NOMO-1 treated with dmso at 0.1 percent for 144 hours (cell line): ENCODE results near the gene ZNF500.
"Not testable (repeated sequence)": the region's sequence is repeated elsewhere in the genome, so short reads cannot be mapped to it uniquely, and the experiment has no call there.

ENCODE experiments used
- DNase-seq: peaks from one replicate; lab custom pipeline; 2025; ENCODE audit not compliant: unreplicated experiment; lab: John Stamatoyannopoulos, UW

ZNF500 gene

DNA sequence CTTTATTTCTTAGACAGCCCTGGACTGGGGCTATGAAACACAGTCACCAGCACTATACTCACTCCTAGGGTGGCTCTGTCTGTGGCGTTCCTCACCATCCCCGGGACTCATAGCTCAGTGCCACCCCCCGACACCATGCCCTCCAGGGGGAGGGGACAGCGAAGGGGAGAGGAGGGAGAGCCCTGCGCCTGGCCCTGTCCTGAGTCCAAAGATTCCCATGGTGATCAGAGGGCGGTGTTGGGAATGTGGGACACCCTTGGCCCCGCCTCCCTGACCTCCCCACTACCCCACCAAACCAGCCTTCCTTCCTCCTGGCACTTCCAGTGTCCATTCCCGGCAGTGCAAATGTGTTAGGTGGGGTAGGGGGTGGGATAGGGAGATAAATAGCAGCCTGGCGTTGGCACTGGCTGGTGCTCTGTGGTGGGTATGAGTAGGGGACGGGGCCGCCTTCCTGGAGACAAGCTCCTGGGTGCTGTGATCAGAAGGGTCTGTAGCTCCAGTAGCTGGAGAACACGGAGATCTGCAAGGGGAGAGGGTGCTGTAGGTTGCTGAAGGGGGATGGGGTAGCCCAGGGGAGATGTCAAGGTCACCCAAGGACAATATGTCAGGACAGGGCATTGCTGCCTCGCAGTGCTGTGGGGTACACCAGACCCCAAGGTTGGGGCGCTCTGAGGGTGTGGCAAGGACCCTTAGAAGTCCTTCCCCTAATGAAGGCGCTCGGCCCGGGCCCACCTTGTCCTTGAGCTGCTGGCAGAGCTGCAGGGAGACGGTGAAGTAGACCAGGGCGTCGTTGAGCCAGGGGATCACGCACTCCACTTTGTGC, 30.2 kb upstream of the ZNF500 start:
- no peak for DNase-seq

DNA sequence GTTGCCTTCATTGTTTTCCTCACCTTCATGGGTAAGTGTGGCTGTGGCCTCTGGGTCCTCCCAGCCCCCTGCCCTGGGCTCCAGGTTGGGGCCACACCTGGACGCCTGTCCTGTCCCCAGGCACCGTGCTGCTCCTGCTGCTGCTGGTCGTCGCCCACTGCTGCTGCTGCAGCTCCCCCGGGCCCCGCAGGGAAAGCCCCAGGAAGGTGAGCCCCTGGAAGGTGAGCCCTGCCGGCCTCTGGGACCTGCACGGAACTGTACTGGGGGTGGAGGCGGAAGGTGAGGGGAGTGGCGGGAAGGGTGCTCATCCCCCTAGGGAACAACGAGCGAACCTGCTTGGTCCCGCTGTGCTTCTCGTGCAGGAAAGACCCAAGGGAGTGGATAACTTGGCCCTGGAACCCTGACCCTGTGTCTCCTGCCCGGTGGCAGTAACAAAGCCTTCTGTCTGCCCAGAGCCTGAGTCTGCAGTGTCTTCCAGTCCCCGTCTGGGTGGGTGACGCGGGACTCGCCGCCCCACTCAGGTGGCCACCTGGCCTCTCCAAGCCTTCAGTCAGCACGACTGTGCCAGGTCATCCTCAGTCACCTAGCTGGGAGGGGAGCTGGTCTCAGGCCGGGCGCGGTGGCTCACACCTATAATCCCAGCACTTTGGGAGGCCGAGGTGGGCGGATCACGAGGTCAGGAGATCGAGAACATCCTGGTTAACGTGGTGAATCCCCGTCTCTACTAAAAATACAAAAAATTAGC, 29.0 kb upstream of the ZNF500 start:
- DNase-seq: no peak

DNA sequence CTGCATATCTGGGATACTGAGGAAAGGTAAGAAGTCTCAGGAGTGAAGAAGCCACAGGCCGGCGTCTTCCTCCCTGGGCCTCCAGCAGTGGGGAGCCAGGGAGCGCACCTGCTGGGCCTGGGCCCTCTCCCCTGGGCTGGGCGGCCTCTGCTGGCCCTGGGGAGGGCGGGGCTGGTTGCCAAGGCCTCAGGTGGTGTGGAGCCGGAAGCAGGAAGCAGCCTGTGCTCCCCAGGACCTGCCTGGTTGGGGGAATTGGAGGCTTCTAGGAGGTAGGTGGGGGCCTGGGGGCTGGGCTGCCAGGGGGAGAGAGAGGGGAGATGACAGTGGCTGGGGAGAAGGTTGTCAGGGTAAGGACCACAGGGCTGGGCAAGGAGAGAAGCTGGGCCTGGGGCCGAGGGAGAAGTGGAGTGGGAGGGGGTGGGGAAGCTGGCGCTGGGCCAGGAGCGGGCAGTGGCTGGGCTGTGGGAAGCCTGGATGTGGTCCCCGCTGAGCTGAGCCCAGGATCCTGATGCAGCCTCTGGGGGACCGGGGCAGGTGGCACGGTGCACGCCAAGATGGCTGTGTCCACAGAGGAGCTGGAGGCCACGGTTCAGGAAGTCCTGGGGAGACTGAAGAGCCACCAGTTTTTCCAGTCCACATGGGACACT, 28.3 kb upstream of the ZNF500 start, which contains the start of gene SMIM22:
TSS of gene SMIM22 (plus strand) at position 189 of the 647 bp plus-strand sequence. CDS start at position 555, 366 bp downstream.
- DNase-seq: no peak

DNA sequence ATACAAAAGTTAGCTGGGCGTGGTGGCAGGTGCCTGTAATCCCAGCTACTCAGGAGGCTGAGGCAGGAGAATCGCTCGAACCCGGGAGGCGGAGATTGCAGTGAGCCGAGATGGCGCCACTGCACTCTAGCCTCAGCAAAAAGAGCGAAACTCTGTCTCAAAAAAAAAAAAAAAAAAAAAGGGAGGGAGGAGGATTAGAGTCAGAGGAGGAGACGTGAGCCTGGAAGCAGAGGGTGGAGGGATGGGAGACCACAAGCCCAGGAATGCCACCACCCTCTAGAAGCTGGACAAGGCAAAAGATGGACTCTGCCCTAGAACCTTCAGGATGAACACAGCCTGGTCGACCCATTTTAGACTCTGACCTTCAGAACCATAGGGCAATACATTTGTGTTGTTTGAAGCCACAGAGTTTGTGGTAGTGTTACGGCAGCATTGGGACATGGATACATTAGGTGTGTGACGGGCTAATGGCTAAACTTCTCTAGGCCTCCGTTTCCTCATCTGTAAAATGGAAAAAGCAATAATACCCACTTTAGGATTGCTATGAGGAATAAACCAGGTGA, 26.1 kb upstream of the ZNF500 start:
- no peak for DNase-seq

DNA sequence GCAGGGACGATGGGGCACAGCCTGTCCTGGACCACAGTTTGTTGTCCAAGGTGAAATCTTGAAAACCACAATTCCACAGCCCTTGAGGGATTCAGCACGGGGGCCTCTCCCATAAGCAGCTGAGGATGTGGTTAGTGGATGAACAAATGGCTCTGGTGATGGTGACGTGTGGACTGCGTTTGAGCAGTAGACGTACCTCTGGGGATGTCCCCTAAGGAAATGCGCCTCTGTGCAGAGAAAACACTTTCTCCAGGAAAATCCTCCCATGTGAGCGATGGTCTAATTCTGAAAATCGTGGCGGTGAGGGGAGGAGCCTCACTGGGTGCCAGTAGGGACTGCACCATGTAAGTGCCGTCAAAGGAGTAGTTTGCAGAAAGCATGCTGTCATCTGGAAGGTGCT, 23.9 kb upstream of the ZNF500 start:
- no peak for DNase-seq

DNA sequence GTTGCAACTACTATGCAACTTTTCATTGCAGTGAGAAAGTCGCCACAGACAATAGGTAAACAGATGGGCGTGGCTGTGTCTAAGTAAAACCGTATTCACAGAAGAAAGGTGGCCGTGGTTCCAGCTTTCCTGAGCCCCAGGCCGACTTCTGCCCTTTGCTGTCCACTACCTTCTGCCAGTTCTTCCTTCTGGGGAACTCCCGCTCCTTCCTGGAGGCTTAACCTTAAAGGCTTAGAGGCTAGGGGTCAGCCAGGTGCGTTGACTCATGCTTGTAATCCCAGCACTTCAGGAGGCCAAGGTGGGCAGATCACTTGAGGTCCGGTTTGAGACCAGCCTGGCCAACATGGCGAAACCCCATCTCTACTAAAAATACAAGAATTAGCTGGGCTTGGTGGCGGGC, 23.3 kb upstream of the ZNF500 start:
- no peak for DNase-seq

DNA sequence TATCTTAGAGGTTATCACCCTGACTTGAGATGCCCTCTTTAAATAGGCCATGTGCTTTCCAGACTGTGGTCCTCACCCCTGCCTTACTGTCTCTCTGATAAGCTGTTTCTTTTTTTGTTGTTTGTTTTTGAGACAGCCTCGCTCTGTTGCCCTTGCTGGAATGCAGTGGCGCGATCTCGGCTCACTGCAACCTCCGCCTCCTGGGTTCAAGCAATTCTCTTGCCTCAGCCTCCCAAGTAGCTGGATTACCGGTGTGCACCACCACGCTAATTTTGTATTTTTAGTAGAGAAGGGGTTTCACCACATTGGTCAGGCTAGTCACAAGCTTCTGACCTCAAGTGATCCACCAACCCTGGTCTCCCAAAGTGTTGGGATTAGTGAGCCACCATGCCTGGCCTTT, 21.9 kb upstream of the ZNF500 start:
- DNase-seq: no peak

DNA sequence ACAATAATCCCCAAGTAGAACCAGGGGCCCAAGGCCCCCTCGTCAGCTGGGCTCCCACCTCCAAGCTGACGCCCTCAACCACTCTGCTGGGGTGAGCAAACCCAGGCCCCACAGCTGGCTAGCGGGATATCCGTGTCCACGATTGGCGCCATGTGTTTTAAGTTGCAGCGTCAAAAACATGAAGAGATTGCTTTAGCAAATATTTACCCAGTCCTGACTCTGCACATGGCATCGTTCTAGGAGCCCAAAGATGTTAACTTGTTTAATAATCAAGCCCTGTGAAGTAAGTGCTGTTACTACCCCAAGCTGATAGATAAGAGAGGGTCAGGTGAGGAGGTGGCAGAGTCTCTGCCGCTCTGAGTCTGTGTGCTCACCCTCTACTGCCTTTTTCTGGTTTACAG, 21.5 kb upstream of the ZNF500 start:
- no peak for DNase-seq

DNA sequence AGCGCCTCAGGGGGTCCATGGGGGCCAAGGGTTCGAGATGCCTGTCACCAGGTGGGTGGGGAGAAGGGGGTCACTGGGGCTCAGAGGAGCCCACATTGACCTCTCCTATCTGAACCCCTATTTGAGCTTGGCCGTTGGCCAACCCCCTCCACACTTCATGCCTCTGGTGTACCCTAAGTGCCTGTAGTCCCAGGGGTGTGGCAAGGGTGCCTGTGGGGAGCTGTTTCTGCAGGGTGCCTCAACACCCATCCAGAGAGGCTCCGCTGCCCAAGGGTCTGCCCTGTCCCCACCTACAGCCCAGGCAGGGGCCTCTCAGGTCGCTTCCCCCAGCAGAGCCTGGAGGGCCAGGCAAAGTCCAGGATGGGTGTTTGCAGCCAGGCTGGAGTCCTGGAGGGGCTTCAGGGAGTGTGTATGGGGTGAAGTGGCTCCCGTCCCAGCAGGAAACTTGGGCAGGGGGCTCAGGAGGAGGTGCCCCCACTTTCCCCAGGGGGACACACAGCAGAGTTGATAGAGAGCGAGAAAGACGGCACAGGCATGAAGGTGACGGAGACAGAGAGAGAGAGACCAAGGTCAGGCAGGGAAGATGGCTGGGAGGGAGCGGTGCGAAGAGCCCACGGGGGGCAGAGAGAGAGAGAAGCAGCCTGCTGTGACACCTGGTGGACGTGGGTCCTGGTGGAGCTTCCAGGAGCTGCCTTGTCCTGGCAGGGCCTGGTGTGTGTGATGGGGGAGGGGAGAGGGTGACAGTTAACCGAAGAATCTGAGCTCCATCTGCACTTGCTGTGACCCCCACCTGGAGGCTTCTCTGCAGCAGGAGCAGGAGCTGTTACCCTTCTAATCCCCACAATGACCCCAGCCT, 20.9 kb upstream of the ZNF500 start, which contains the start of gene SEPTIN12:
TSS of gene SEPTIN12 (minus strand) at position 719 of the 856 bp plus-strand sequence. CDS start at position 19, 700 bp downstream.
- DNase-seq: no peak

DNA sequence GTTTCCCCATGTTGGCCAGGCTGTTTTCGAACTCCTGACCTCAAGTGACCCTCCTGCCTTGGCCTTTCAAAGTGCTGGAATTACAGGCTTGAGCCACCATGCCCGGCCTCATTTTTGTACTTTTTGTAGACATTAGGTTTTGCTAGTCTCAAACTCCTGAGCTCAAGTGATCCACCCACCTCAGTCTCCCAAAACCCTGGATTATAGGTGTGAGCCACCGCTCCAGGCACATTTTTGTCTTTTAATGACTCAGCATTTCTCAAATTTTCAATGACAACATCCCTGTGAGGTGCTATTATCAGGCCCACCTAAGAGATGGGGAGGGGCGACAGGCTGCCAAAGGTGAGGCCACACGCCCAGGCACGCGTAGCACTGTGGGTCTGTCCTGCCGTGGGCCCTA, 20.1 kb upstream of the ZNF500 start:
- no peak for DNase-seq

DNA sequence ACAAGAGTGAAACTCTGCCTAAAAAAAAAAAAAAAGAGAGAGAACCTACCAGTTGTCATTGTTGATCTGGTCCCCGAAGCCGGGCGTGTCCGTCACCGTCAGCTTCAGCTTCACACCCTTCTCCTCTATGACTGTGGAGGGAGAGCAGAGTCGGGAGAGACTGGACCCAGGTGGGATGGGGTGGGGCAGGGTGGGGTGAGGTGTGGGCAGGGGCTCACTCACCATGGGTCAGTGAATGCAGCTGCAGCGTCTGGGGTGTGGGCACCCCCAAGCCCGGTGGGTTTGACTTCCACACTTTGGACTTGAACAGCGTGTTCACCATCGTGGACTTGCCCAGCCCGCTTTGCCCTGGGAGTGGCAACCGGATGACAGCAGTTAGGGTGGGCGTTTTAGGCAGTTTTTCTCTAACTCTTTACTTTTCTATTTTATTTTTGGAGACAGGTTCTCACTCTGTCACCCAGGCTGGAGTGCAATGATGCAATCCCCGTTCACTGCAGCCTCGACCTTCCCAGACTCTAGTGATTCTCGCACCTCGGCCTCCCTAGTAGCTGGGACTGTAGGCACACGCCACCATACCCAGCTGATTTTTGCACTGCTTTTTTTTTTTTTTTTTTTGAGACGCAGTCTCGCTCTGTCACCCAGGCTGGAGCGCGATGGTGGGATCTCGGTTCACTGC, 18.9 kb upstream of the ZNF500 start:
- no peak for DNase-seq

DNA sequence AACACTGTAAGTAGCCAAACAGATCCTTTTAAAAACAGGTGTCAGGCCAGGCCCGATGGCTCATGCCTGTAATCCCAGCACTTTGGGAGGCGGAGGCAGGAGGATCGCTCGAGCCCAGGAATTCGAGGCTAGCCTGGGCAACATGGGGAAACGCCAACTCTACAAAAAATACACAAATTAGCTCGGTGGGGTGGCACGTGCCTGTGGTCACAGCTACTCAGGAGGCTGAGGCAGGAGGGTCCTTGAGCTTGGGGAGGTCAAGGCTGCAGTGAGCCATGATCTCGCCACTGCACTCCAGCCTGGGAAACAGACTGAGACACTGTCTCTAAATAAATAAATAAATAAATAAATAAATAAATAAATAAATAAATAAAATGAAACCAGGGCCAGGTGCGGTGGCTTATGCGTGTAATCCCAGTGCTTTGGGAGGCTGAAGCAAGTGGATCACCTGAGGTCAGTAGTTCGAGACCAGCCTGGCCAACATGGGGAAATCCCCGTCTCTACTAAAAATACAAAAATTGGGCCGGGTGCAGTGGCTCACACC, 17.6 kb upstream of the ZNF500 start:
- DNase-seq: not testable (repeated sequence)

DNA sequence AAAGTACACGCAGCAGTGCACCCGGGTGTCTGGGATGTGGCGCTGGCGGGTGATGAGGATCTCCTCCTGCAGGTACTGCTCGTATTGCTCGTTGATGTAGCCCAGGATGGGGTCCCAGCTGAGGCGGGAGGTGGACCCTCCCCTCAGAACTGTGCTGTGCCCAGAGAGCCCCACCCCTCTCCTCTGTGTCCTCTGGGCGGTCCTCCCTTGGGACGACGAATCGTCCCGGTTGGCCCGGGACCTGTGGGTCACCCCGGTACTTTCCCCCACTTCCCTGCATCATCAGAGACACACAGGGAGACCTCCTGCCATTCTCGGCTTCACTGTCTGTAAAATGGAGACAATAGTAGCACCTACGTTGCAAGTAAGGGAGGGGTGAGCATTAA, 17.0 kb upstream of the ZNF500 start:
- no peak for DNase-seq

DNA sequence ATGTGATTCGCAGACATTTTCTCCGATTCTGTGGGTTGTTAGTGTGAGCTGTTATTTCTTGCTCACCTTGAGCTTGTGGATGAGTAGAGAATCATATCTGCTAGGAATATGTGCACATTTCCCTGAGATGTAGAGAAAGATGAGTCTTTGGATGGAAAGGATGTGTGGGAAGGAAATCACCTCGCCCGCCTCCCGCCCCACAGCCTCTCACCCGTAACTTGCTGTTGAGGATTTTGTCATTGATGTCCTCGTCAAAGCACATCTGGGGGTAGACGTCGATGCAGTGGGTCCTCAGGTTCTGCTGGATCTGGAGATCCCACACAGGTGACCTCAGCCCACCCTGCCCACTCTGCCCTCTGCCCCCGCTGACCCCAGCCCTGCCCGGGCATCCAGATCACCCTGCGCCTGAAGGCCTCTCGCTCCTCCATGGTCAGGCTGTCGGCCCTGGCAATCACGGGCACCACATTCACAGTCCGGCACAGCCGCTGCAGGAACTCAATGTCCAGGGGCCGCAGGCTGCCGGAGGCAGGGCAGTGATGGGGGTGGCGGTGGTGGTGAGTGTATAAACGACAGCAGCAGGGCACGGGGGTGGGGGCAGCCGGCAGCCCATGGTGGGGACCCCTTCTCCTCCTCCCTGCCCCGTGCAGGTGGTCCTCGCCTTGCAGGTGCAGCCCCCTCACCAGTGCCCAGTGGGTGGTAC, 16.4 kb upstream of the ZNF500 start:
- DNase-seq: no peak

DNA sequence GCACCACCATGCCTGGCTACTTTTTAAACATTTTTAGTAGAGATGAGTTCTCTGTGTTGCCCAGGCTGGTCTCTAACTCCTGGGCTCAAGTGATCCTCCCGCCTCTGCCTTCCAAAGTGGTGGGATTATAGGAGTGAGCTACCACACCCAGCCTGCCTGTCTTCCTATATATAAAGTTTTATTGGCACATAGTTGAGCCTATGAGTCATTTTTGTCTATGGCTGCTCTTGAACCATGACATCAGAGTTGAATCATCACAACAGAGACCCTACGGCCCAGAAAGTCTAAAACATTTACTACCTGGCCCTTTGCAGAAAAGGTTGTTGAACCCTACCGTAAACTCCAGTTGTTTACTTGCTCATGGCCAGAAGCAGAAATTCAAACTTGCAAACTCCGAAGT, 13.3 kb upstream of the ZNF500 start:
- DNase-seq: no peak

DNA sequence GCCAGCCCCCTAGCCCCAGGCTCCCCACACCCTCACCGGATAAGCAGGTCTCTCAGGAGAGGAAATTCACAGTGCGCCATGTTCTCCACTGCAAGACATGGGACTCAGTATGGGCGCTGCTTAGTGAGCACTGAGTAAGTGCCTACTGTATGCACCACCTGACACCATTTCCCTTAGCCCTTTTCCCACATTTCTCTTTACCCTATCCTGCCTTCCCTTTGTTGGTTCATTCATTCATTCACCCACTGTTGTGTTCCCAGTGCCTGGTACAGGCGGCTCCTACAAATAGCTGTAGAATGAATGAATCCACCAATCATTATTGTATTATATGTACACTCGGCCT, 11.1 kb upstream of the ZNF500 start:
- DNase-seq: no peak

DNA sequence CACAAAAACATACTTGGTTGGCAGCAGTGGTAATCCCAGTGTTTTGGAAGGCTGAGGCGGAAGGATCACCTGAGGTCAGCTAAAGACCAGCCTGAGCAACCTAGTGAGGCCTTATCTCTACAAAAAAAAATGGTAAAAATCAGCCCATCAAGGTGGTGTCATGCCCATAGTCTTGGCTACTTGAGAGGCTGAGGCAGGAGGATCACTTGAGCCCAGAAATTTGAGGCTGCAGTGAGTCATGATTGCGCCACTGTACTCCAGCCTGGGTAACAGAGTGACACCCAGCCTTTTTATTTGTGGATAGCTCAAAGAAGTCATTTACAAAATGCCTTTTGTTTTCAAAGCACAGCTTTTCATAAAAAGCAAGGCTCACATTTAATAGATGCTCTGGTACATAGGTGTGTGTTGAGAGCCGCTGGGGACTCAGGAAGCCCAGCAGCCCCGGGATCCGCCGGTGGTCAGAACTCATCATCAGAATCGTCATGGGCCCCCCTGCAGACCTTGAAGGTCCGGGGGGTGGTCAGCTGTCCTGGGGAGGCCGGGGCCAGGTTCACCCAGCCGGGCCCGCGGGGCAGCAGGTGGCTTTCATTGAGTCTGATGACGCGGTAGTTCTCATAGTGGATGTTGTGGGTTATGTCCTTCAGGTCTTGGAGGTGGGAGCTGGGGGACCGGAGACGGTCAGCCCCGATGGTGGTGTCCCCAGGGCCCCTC, 10.5 kb upstream of the ZNF500 start:
- no peak for DNase-seq

DNA sequence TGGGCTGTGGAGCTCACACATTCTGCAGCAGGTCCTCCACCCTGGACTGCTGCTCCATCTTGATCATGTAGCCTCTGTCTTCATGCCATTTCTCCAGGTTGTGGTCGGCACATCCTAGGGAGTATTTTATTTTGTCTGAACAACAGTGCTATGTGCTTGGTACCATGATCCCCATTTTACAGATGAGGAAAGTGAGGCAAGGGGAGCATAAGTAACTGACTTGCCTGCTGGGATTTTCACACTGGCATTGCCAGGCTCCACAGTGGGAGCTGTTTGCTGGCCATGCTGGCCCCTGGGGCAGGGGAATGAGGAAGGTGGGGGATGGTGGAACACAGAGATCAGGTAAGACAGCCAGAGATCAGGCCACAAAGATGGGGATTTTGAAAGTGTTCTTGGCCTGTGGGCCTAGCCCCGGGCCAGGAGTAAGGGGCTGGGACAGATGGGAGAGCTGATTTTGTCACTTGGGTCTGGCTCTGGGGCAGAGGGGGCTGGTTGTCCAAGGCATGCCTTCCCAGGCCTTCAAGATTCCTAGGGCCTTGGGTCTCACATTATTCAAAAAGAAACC, 9.3 kb upstream of the ZNF500 start:
- DNase-seq: no peak
